Ammon's horn (tissue), 1 donor: Measurements from ENCODE around the gene FRAS1.

Experiments used
- DNase-seq: peaks from one replicate; pipeline ENCODE4 v3.0.0-alpha.2; 2016; ENCODE audit warnings: low spot score

Gene FRAS1

GRCh38 chr4:78551420-78552351, 494.6 kb downstream of the FRAS1 start, which contains the start of gene ANXA3:
Gene ANXA3 (plus strand): TSS chr4:78551770. CDS start chr4:78554474, 2,704 bp downstream.
- DNase-seq = no peak

- DNase-seq = no peak
Measured at GRCh38 chr4:78552389-78553042, 495.4 kb downstream of the FRAS1 start.

- DNase-seq = no peak
Measured at GRCh38 chr4:78553043-78553396, 495.9 kb downstream of the FRAS1 start.

GRCh38 chr4:78553529-78554060, 496.5 kb downstream of the FRAS1 start:
- DNase-seq = no peak

- DNase-seq = no peak
Measured at GRCh38 chr4:78556665-78557064, 499.5 kb downstream of the FRAS1 start.

- no peak for DNase-seq
Measured at GRCh38 chr4:78557841-78558240, 500.7 kb downstream of the FRAS1 start.

GRCh38 chr4:78558410-78558809, 501.3 kb downstream of the FRAS1 start:
- DNase-seq = no peak

- DNase-seq = no peak
Measured at GRCh38 chr4:78560296-78560963, 503.3 kb downstream of the FRAS1 start.

- no peak for DNase-seq
Measured at GRCh38 chr4:78561677-78562076, 504.6 kb downstream of the FRAS1 start.

GRCh38 chr4:78562687-78563086, 505.6 kb downstream of the FRAS1 start:
- no peak for DNase-seq

- DNase-seq = no peak
Measured at GRCh38 chr4:78565971-78566372, 508.8 kb downstream of the FRAS1 start.

GRCh38 chr4:78566834-78567499, 509.8 kb downstream of the FRAS1 start:
- DNase-seq = no peak

- DNase-seq = no peak
Measured at GRCh38 chr4:78567500-78568060, 510.5 kb downstream of the FRAS1 start.

GRCh38 chr4:78568640-78569305, 511.6 kb downstream of the FRAS1 start:
- DNase-seq = no peak

GRCh38 chr4:78569306-78569821, 512.2 kb downstream of the FRAS1 start:
- no peak for DNase-seq

GRCh38 chr4:78570117-78570516, 513.0 kb downstream of the FRAS1 start:
- no peak for DNase-seq

GRCh38 chr4:78571804-78572203, 514.7 kb downstream of the FRAS1 start:
- no peak for DNase-seq

- DNase-seq = no peak
Measured at GRCh38 chr4:78578674-78579425, 521.7 kb downstream of the FRAS1 start.

GRCh38 chr4:78581618-78582017, 524.5 kb downstream of the FRAS1 start:
- peak; percentile 24 for DNase-seq
